Progenitor cell of endocrine pancreas (in vitro differentiated cells): ENCODE results near the gene NTRK2. TPM values are rescaled to one million over a fixed set of nuclear protein-coding genes. Genes with fewer than 3 reads are reported as not detected.

Experiments used
- DNase-seq: peaks from one replicate; pipeline ENCODE4 v3.0.0; 2021; ENCODE audit warnings: low spot score; ENCODE audit not compliant: unreplicated experiment
- H3K27ac Mint-ChIP-seq: 2 replicates; pipeline ENCODE4 v1.8.0; 2021; ENCODE audit warnings: mild to moderate bottlenecking, moderate library complexity, mixed read lengths
- H3K27me3 Mint-ChIP-seq: 2 replicates; pipeline ENCODE4 v1.8.0; 2021; ENCODE audit warnings: mixed read lengths
- H3K36me3 Mint-ChIP-seq: 2 replicates; pipeline ENCODE4 v1.8.0; 2022; ENCODE audit warnings: mixed read lengths; ENCODE audit not compliant: insufficient read depth
- H3K4me1 Mint-ChIP-seq: 2 replicates; pipeline ENCODE4 v1.8.0; 2021; ENCODE audit warnings: low read depth, mixed read lengths
- H3K4me3 Mint-ChIP-seq: 2 replicates; pipeline ENCODE4 v1.8.0; 2021; ENCODE audit warnings: low read depth, mild to moderate bottlenecking, moderate library complexity, mixed read lengths
- H3K9me3 Mint-ChIP-seq: 2 replicates; pipeline ENCODE4 v1.8.0; 2021; ENCODE audit warnings: low read depth, mixed read lengths
- total RNA-seq: library from RNA; stranded (reverse); gene quantifications from 2 replicates; pipeline ENCODE4 v1.2.1, GENCODE V29; 2021
- TF ChIP-seq, protein P1 (sequence below): fragments of 200-600 bp; sonication (generic); IDR thresholded peaks from one replicate; pipeline ENCODE4 v1.5.0; 2021; ENCODE audit warnings: antibody characterized with exemption, mild to moderate bottlenecking; ENCODE audit not compliant: unreplicated experiment

Gene NTRK2
- total RNA-seq, 1 donor from 2014 or later, result 4.7 TPM

DNA sequence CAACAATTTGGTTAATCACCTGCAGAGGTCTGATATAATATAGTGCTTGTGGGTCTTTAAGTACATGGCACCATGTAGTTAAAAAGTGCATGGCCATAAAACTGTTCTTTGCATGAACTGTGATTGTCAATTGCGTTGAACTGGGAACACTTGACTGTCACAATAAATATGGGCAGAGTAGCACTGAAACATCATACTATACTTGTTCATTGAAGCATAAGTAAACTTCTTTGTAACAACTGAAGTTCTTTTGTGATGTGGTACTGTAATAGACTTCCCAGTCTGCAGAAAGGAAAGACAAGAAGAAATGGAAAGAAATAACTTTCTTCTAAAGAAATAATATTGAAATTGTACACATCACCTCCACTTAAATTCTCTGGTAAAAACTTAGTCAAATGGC is 9.8 kb upstream of the NTRK2 start:
- H3K36me3 Mint-ChIP-seq, result no peaks in the 10 kb centered on the region
- no peak overlapping the region for H3K4me3 Mint-ChIP-seq
- no peaks in the 10 kb centered on the region for H3K4me1 Mint-ChIP-seq
- DNase-seq, result no peak
- H3K9me3 Mint-ChIP-seq, result peaks cover 5% of the 10 kb centered on the region
- H3K27ac Mint-ChIP-seq, result no peak overlapping the region
- TF ChIP-seq, protein P1, sequence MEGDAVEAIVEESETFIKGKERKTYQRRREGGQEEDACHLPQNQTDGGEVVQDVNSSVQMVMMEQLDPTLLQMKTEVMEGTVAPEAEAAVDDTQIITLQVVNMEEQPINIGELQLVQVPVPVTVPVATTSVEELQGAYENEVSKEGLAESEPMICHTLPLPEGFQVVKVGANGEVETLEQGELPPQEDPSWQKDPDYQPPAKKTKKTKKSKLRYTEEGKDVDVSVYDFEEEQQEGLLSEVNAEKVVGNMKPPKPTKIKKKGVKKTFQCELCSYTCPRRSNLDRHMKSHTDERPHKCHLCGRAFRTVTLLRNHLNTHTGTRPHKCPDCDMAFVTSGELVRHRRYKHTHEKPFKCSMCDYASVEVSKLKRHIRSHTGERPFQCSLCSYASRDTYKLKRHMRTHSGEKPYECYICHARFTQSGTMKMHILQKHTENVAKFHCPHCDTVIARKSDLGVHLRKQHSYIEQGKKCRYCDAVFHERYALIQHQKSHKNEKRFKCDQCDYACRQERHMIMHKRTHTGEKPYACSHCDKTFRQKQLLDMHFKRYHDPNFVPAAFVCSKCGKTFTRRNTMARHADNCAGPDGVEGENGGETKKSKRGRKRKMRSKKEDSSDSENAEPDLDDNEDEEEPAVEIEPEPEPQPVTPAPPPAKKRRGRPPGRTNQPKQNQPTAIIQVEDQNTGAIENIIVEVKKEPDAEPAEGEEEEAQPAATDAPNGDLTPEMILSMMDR, result no peak
- peaks cover 11% of the 10 kb centered on the region for H3K27me3 Mint-ChIP-seq

DNA sequence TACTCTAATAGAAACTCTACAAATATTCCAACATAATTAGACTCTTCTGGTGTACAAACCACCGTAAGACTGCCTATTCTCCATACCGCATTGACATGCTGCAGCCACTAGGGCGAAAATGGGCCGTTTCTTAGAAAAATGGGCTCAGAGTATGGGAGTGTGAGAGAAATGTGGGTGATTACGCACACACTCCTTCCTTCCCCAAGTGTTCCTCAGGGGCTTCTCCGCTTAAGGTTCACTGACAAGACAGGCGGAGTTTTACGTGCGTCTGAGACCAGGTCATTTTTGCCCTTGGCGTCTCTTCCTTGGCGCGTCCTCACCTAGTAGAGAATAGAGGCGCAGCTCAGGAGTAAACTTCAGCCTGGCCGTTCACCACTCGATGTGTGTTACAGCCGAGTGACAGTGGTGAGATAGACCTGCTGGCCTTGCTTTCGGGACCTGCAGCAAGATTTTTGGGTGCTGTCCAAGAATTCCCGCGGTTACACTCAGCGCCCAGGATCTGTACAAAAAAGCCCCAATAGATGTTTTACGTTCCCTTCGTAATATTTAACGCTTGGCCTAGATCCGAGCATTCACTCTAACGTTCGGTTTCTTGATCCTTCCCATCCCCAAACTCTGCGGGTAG is 1.8 kb upstream of the NTRK2 start:
- Mint-ChIP-seq H3K9me3 (peaks cover 9% of the 10 kb centered on the region), H3K4me3 (peak overlapping the region; percentile 78), H3K36me3 (no peaks in the 10 kb centered on the region), H3K27me3 (peaks cover 66% of the 10 kb centered on the region), H3K4me1 (peaks cover 12% of the 10 kb centered on the region), H3K27ac (no peak overlapping the region)
- no peak for DNase-seq
- TF ChIP-seq, protein P1, result peak; percentile 67

DNA sequence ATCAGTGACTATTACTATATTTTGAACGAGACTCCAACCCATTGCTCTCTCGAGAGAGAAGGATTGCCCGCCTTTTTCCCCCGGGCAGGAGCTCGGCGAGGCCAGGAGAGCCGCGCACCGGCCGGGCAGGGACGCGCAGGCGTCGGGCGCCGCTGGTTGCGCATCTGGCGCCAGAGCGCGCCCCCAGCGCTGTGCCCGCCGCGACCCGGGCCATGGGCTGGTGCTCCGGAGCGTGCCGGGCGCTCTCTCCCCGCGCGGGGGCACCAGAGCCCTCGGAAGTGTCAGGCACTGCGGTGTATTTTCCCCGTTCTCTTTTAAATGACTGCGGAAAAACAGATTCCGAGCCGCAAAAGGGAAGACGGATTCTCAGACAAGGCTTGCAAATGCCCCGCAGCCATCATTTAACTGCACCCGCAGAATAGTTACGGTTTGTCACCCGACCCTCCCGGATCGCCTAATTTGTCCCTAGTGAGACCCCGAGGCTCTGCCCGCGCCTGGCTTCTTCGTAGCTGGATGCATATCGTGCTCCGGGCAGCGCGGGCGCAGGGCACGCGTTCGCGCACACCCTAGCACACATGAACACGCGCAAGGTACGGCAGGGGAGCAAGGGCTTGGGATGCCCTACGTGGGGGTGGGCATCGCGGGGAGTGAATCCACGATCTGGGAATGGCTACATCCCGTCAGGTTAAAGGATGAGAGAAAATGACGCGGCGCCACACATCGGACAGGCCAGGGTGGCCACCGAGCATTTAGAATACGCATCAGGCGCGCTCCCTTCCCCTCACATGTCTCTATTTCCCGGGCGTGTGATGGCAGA is 1.1 kb upstream of the NTRK2 start:
- TF ChIP-seq, protein P1, result peak; percentile 78
- H3K9me3 Mint-ChIP-seq, result peaks cover 8% of the 10 kb centered on the region
- DNase-seq, result peak; percentile 83
- H3K27ac Mint-ChIP-seq, result peak overlapping the region; percentile 92
- peak overlapping the region; percentile 78 for H3K4me3 Mint-ChIP-seq
- H3K4me1 Mint-ChIP-seq, result peaks cover 12% of the 10 kb centered on the region
- H3K27me3 Mint-ChIP-seq, result peaks cover 73% of the 10 kb centered on the region
- H3K36me3 Mint-ChIP-seq, result no peaks in the 10 kb centered on the region

DNA sequence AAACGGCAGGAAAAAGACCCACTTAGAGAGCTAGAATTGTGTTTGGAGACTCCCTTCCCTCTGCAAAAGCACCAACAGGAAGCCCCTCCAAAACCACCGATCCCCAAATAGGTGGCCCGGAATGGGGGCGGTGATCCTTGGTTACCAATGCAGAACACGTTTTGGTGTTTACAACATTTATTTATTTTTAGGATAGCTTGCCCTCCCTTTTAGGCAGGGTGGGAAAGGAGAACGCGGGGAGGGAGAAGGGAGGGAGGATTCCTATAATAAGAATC is 579 bp upstream of the NTRK2 start:
- H3K27ac Mint-ChIP-seq, result peak overlapping the region; percentile 92
- peaks cover 4% of the 10 kb centered on the region for H3K9me3 Mint-ChIP-seq
- TF ChIP-seq, protein P1, result no peak
- peak overlapping the region; percentile 78 for H3K4me3 Mint-ChIP-seq
- peaks cover 12% of the 10 kb centered on the region for H3K4me1 Mint-ChIP-seq
- H3K36me3 Mint-ChIP-seq, result no peaks in the 10 kb centered on the region
- peaks cover 78% of the 10 kb centered on the region for H3K27me3 Mint-ChIP-seq
- DNase-seq, result no peak

DNA sequence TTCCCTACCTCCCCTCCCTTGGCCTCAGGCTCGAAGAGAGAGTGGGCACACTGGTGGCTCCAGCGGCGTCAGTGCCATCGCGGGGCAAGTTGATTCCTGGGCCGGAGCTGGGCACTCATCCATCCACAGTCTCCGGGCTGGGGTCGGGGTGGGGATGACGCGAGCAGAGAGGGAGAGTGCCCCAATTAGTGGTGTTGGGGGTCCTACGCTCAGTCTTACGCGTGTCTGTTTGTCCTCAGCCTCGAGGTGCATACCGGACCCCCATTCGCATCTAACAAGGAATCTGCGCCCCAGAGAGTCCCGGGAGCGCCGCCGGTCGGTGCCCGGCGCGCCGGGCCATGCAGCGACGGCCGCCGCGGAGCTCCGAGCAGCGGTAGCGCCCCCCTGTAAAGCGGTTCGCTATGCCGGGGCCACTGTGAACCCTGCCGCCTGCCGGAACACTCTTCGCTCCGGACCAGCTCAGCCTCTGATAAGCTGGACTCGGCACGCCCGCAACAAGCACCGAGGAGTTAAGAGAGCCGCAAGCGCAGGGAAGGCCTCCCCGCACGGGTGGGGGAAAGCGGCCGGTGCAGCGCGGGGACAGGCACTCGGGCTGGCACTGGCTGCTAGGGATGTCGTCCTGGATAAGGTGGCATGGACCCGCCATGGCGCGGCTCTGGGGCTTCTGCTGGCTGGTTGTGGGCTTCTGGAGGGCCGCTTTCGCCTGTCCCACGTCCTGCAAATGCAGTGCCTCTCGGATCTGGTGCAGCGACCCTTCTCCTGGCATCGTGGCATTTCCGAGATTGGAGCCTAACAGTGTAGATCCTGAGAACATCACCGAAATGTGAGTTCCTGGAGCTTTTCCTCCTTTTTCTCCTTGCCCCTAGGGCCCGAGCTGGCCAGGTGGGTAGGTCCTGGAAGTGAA is 861 bp downstream of the NTRK2 start:
- no peaks in the 10 kb centered on the region for H3K9me3 Mint-ChIP-seq
- H3K27me3 Mint-ChIP-seq, result peaks cover 83% of the 10 kb centered on the region
- TF ChIP-seq, protein P1, result no peak
- H3K27ac Mint-ChIP-seq, result no peak overlapping the region
- no peaks in the 10 kb centered on the region for H3K36me3 Mint-ChIP-seq
- DNase-seq, result peak; percentile 16
- H3K4me1 Mint-ChIP-seq, result peaks cover 12% of the 10 kb centered on the region
- H3K4me3 Mint-ChIP-seq, result peak overlapping the region; percentile 78
